Activated T-helper 9 cell treated with anti-CD3 and anti-CD28 coated beads, Interleukin-2, amount 50 U/mL, for 16 hours (primary cell): Measurements from ENCODE around the gene KRTAP10-7.
"Not testable (repeated sequence)": the region's sequence is repeated elsewhere in the genome, so short reads cannot be mapped to it uniquely, and the experiment has no call there.

Source experiments
- DNase-seq: peaks from one replicate; pipeline ENCODE4 v3.0.0-alpha.2; 2020; ENCODE audit warnings: low read depth

Gene KRTAP10-7, protein sequence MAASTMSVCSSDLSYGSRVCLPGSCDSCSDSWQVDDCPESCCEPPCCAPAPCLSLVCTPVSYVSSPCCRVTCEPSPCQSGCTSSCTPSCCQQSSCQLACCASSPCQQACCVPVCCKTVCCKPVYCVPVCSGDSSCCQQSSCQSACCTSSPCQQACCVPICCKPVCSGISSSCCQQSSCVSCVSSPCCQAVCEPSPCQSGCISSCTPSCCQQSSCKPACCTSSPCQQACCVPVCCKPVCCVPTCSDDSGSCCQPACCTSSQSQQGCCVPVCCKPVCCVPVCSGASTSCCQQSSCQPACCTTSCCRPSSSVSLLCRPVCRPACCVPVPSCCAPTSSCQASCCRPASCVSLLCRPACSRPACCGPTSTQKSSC

DNA sequence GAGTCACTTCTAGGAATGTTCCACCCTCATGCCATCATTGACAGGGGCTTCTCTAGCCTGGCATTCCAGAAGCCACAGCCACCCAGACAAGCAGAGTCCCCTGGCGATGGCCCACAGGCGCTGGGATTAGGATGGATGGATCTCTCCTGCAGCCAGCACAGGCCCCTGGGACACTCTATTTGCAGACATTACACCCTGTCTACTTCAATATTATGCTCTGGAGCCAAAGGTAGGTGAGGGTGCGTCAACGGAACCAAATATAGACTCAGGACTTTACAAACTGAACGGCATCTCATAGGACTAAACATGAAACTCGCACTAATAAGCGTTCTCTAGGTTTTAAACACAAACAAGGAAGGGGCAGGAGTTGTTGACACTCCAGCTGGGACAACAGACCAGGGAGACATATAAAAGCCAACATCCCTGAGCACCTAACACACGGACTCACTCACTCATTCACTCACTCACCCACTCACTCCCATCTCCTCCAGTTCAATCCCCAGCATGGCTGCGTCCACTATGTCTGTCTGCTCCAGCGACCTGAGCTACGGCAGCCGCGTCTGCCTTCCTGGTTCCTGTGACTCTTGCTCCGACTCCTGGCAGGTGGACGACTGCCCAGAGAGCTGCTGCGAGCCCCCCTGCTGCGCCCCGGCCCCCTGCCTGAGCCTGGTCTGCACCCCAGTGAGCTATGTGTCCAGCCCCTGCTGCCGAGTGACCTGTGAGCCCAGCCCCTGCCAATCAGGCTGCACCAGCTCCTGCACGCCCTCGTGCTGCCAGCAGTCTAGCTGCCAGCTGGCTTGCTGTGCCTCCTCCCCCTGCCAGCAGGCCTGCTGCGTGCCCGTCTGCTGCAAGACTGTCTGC is at the start of gene KRTAP10-7:
TSS of gene KRTAP10-7 (plus strand) at position 480 of the 861 bp plus-strand sequence. CDS start at position 505, 25 bp downstream.
- DNase-seq, result not testable (repeated sequence)

DNA sequence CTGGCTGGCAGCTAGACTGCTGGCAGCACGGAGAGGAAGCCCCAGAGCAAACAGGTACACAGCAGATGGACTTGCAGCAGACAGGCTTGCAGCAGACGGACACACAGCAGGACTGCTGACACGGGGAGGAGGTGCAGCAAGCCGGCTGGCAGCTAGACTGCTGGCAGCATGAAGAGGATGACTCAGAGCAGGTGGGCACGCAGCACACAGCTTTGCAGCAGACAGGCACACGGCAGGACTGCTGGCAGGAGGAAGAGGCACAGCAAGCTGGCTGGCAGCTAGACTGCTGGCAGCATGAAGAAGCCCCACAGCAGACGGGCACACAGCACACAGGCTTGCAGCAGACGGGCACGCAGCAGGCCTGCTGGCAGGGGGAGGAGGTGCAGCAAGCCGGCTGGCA is 49.6 kb upstream of the KRTAP10-7 start:
- DNase-seq, result no peak

DNA sequence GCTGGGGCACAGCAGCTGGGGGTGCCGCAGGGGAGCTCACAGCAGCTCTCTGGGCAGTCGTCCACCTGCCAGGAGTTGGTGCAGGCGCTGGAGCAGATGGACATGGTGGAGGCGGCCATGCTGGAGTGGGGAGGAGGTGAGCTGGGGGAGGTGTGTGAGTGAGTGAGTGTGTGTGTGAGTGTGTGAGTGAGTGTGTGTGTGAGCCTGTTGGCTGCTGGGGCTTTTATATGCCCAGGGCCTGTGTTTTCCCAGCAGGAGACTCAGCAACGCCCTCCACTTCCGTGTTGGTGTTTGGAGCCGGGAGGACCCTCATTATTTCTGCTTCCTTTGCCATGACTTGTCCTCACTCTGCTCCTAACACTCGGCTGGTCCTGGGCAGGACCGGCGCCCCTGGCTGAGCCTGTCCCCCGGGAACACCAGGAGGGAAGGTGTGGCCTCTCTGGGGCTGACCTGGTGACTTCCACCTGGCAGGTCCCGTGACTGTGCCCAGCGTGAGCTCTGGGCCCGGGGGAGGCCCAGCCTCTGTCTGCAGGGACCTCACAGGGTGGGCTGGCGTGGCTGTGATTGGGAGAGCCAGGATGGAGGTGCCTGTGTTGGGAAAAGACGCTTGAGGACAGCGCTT is 48.9 kb upstream of the KRTAP10-7 start, which contains the start of gene KRTAP10-2:
TSS of gene KRTAP10-2 (minus strand) at position 166 of the 622 bp plus-strand sequence. CDS start at position 119, 47 bp downstream.
- no peak for DNase-seq

DNA sequence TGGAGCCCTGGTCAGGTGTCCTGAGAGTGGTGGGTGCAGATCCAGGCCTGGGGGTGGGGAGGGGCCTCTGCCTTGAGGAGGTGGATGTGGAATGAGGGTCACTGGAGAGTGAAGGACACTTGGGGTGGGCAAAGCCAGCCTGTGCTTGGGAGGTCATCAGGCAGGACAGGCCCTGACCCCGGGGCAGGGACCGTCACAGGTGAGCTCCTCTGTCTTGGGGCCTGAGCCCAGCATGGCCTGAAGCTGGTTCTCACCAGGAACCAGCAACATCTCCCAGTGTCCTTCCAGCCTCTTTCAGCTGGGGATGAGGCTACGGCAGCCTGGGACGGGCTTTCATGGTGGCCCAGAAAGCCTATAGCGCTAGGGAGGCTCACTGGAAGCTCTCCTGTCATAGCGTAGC is 48.3 kb upstream of the KRTAP10-7 start:
- no peak for DNase-seq

DNA sequence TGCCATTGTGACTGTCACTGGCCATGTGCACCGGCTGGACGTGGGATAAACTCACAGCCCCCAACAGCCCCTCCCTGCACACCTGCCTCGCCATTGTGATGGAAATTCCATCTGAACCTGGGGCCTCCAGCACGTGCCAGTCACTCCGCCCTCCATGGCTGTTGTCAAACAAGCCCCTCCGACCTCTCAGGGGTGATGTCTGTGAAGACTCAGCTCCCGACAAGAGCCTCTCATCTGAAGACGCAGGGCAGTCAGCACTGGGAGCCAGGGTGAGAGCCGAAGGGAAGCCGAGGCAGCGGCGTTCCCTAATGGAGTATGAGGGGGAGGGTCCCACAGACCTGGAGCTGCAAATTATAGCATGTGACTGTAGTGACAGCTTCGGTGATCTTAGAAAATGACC is 47.7 kb upstream of the KRTAP10-7 start:
- no peak for DNase-seq

DNA sequence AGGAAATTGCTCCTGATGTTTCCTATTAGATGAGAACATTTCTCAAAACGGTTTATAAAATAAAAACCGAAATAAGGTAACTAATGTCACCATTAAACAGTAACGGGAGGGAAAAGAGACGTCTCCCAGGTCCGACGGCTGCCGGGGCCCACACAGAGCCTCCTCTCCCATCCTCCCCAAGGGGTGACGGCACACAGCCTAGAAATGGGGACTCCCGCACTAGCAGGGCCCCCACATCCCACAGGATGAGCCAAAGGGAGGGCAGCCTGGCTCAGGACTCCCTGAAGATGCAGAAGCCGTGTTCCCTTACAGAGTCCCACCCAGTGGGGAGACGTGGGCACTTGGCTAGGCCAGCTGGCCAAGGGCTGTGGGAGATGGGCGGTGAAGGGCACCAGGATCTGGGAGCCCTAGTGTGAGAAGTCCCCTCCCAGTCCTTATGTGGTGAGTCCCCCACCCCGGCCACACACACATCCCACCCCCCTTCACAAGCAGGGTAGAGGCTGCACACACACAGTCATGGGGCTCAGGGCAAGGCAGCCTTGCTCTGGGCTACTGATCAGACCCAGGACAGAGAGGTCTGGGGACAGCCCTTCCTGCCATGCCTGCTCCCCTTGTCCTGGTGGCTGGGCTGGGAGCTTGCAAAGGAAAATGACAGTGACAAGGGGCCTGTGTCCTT is 45.1 kb upstream of the KRTAP10-7 start:
- DNase-seq, result no peak

DNA sequence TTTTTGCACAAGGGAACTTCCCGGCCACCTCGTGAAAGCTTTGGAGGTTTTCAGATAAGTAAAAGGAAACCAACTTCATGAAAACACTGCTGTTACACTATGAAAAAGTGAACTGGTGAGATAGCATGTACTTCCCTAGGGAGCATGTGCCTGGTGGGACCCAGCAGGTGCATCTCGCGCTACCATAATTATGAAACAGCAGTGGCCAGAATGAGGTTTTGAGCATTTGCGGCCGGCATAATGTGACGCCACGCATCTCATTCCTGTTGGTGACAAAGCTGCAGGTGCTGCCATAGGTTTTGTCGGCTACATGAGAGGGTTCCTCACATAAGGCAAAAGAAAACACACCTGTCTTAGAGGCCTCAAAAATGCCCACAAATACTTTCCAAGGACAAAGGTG is 43.5 kb upstream of the KRTAP10-7 start:
- DNase-seq, result no peak

DNA sequence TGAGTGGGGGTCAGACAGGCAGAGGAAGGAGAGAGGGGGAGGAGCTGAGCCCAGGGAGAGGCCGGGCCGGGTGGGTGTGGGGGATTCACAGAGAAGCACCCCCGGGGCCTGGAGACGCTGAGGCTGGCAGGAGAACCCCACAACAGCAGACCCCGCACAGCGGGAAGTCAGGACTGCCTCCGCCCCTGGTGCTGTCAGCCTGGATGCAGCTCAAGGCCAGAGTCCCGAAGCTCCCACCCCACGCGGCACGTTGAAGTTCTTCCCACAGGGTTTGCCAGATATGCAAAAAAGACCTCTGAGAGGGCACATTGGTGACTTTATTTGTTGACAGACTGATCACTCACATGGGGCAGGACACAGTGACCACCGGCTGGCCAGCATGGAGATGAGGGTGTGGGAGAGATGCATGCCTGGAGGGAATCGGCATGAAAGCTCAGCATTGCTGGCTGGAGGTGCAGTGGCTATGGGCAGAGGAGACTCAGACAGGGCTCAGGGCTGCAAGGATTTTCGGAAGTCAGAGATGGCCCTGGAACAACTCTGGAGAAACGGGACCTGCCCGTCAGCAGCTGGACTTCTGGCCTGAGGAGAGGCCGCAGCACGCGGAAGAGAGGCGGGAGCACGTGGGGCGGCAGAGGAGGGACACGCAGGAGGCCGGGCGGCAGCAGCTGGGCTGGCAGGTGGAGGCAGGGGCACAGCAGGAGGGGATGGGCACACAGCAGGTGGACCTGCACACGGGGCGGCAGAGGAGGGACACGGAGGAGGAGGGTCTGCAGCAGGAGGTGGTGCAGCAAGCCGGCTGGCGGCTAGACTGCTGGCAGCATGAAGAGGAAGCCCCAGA is 42.7 kb upstream of the KRTAP10-7 start:
- no peak for DNase-seq

DNA sequence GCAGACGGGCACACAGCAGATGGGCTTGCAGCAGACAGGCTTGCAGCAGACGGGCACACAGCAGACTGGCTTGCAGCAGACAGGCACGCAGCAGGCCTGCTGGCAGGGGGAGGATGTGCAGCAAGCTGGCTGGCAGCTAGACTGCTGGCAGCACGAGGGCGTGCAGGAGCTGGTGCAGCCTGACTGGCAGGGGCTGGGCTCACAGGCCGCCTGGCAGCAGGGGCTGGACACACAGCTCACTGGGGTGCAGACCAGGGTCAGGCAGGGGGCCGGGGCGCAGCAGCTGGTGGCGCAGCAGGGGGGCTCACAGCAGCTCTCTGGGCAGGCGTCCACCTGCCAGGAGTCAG is 42.1 kb upstream of the KRTAP10-7 start:
- DNase-seq, result not testable (repeated sequence)

DNA sequence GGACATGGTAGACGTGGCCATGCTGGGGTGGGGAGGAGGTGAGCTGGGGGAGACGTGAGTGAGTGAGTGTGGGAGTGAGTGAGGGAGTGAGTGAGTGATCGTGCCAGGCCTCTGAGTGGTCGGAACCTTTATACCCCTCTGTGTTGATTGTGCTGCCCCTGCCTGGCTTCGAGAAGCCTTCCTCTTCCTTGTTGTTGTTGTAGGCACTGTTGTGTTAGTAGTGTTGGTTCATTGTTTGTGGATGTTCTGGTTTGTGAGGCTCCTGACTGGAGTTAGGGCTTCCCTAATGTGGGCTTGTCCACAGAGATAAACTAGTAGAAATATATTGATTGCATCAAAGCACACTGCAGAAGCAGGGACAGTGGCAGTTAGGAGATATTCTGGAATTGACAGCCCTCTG is 41.7 kb upstream of the KRTAP10-7 start, which contains the start of gene KRTAP10-3:
TSS of gene KRTAP10-3 (minus strand) at position 101 of the 400 bp plus-strand sequence. CDS start at position 21, 80 bp downstream.
- DNase-seq, result no peak

DNA sequence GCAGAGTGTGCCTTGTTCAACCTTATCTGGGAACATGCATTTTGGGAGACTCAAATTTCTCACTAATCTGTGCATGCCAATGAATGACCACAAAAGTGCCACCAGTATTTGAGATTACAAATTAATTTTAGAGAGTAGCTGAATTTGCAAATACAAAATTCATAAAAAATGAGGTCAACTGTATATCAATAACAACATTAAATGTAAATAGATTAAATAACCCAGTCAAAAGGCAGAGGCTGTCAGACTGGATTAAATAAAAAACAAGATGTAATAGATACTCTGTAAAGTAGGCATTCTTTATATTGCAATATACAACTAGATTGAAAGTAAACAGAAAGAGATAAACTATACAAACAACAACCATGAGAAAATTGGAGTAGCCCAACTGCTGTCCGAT is 36.3 kb upstream of the KRTAP10-7 start:
- no peak for DNase-seq

DNA sequence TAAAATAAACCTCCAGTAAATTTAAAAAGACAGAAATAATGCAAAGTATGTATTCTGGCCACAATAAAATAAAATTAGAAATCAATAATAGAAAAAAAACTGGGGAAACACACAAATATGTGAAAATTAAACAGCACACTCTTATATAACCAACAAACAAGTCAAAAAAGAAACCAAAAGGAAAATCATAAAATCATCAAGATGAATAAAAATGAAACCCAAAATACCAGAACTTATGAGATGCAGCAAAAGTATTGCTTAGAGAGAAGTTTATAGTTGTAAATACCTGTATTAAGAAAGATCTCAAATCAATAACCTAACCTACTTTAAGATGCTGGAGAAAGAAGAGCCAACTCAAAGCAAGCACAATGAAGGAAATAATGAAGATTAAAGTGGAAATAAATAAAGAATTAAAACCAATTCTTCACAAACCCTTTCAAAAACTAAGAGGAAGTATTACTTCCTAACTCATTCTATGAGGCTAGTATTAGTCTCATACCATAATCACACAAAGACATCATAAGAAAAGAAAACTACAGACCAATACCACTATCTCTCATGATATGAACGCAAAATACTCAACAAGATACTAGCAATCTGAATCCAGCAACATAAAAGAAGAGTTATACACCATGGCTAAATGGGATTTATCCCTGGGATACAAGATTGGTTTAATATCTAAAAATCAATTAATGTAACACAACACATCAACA is 35.4 kb upstream of the KRTAP10-7 start:
- no peak for DNase-seq

DNA sequence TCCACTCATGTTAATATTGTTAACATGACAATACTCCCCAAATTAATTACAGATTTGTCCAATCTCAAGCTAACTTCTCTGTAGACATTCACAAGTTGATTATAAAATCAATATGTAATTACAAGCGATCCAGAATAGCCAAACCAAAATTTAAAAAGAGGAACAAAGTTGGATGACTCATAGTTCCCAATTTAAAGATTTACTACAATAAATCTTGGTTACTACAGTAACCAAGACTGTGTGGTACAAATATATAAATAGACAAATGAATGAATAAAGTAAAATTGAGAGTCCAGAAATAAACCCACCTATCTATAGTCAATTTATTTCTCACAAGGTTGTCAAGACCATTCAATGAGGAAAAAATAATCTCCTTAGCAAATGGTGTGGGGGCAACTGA is 34.0 kb upstream of the KRTAP10-7 start:
- DNase-seq, result no peak

DNA sequence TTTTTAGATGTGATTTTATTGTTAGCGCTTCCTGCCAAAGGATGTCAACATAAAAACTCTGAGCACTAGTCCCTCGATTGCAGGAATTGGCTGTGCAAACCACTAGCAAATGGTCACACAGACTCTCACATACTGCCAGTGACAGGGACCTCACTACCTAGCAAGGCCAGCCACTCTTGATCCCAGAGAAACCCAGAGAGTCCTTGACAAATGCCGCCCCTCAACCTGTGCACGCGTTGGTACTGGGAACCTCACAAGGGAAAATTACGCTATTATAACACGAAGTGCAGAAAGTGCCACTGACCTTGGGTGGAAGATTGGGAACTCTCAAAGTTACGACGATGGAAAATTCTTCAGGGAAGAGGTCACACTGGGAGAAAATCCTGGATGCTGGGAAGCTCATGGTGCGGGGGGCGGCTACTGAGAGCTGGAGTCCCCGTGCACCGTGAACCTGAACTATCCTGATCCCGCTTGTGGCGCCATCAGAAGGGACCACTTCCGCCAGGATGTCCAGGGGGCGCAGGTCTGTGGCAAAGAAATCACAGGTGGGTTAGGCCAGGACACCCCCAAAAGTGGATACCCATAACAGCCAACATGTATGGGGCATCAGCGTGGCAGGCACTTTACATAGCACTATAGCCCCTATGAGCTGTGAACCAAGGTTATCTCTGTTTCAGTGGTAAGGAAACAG is 32.8 kb upstream of the KRTAP10-7 start:
- DNase-seq, result no peak

DNA sequence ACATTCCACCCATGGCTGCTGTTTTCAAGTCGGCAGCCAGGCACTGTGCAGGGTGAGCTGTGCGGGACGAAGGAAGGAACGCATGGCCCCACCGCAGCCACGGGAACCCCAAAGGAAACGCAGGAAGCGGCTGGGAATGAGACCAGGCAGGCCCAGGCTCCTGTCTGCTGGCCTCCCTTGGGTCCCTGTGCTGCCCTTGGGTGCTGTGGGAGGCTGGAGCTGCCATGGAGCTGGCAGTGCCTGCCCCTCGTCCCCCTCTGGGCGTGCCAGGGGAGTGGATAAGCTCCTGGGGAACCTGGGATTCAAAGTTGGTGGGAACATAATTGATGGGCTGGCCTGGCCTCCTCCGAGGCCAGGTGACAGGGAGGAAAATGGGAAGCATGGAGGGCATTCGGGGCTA is 32.1 kb upstream of the KRTAP10-7 start:
- no peak for DNase-seq

DNA sequence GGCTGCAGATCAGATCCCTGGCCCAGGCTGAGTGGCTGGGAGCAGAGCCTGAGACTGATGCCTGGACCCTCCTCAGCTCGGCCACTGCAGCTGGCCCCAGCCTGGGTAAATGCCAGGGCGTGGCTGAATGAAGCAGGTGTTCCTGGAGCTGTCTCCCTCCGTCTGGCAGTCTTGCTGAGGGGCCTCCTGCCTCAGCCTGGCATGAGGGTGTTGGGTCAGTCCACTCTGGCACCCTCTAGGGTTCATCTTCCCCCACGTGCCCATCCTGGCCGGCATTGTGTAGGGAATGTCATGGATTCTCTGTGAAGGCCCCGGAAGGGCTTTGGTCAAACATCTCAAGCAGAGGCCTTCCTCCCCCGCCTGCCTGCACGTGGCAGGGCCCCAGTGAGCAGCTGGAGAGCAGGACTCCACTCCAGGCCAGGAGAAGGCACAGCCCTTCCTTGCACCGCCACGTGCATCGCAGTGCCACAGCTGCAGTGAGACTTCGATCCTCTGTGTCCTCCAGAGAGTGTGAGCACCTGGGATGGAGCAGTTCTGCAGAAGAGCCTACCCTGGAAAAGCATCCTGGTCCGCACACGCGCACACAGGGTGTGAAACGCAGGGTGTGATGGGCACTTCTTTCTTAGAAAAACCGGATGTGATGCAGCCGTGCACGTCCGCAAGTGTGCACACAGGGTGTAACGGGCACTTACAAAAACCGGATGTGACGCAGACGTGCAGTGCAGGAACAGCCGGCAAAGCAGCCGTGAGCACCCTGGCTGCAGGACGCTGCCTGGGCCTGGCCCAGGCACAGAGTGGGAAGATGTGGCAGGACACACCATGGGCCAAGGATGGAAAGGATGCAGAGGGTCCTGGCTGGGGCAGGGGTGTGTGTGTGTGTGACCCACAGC is 31.5 kb upstream of the KRTAP10-7 start:
- DNase-seq, result no peak

DNA sequence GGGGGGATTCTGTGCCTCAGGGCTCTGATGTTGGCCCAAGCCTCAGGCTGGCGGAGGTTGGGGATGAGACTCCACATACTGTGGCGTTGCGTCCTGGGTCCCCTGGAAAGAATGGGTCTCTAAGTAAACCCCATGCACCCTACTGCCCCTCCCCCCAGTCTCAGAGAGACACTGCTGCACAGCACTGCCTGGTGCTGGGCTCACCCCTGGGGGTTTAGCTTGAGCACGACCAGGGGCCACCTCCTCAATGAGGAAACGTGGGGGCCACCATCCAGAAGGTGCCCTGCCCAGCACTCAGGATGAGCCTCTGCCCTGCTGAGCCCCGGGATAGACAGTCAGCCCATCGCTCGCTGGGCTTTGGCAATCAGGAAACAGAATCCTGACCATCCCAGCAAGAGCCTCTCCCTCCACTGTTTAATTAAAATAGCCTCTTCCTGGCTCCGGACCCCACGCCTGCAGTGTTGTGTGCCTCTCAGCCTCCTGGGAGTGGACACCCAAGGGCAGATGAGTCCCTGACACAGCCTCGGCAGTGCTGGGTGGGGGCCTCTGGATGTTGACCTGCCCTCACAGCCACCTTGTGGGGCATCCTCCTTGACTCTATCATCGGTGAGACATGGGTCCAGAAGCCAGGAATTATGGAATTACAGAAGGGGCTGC is 30.4 kb upstream of the KRTAP10-7 start:
- no peak for DNase-seq

DNA sequence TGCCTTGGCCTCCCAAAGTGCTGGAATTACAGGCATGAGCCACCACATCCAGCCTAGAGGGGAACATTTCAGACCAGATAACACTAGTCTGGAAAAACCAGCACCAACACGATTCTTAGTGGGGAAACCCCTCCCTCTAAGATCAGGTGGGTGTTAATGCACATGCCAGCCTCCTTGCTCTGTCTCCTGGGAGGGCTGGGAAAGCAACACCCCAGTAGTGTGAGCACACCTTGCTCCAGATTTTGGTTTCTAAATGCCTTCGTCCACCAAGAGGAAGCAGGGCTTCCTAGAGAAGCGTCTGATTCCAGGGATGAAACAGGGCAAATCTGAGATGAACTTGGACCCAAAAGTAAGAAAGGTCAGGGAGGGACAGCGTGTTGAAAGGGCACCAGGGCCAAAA is 29.1 kb upstream of the KRTAP10-7 start:
- DNase-seq, result no peak
